Stimulated activated CD4-positive, alpha-beta T cell treated with anti-CD3 and anti-CD28 coated beads, TNF-alpha, amount 100 ng/mL, for 24 hours (primary cell): ENCODE measurements around the gene KLK13.
A peak's percentile ranks its signal among the peaks of the same experiment; 100 is the strongest.

Experiments
- DNase-seq, 3 experiments: peaks; one replicate each; pipeline ENCODE4 v3.0.0-alpha.2; 2020; ENCODE audit warnings: low read depth in 3 of 3

The KLK13 gene

GRCh38 chr19:51019544-51019925 is 45.4 kb downstream of the KLK13 start, which contains the start of gene KLK10:
Gene KLK10, minus strand, starts transcription at chr19:51019709. Its CDS starts 579 bp downstream, at chr19:51019130.
- DNase-seq: no peak

- no peak for DNase-seq
These were observed 45.9 kb downstream of the KLK13 start for GRCh38 chr19:51018745-51019543.

GRCh38 chr19:51016798-51017683 is 47.9 kb downstream of the KLK13 start:
- peak; percentile 16 to 75 (median 47) for DNase-seq

- DNase-seq: no peak
These were observed 49.1 kb downstream of the KLK13 start for GRCh38 chr19:51015691-51016267.

GRCh38 chr19:51014242-51014641 is 50.6 kb downstream of the KLK13 start:
- no peak for DNase-seq

GRCh38 chr19:51012661-51013190 is 52.2 kb downstream of the KLK13 start:
- no peak for DNase-seq

- no peak for DNase-seq
These were observed 54.7 kb downstream of the KLK13 start for GRCh38 chr19:51010066-51010795.

- DNase-seq: no peak
These were observed 55.6 kb downstream of the KLK13 start for GRCh38 chr19:51009061-51009891.

GRCh38 chr19:51007488-51007887 is 57.4 kb downstream of the KLK13 start:
- no peak for DNase-seq

- DNase-seq: no peak
These were observed 58.5 kb downstream of the KLK13 start for GRCh38 chr19:51006406-51006805.
